GM12875 (cell line): ENCODE data around the gene RNASEH2B.

Experiments
- H3K4me3 ChIP-seq: one replicate; pipeline ENCODE4 v1.5.1; 2011; ENCODE audit warnings: low read depth, low read length, control low read depth
- CTCF ChIP-seq: IDR thresholded peaks from 2 replicates; pipeline ENCODE4 v1.5.1; 2011; ENCODE audit warnings: low read depth, mild to moderate bottlenecking, control low read depth, inconsistent platforms, low read length, moderate library complexity, borderline replicate concordance; ENCODE audit not compliant: insufficient read depth

RNASEH2B gene

DNA sequence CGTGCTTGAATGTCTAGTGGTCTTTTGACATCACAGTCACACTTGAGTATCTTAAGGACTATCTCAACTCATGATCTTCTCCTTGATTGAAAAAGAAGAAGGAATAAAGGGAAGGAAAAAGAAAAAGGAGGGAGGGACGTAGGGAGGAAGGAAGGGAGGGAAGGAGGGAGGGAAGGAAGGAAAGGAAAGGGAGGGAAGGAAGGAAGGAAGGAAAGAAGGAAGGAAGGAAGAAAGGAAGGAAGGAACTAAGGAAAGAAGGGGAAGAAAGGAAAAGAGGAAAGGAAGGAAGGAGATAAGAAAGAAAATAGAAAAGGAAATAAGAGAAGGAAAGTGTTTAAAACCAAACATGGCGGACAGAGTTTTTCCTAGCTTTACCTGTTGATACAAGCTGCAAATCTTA is 64.7 kb downstream of the RNASEH2B start:
- TF ChIP-seq CTCF = no peak
- no peak overlapping the region for H3K4me3 ChIP-seq

DNA sequence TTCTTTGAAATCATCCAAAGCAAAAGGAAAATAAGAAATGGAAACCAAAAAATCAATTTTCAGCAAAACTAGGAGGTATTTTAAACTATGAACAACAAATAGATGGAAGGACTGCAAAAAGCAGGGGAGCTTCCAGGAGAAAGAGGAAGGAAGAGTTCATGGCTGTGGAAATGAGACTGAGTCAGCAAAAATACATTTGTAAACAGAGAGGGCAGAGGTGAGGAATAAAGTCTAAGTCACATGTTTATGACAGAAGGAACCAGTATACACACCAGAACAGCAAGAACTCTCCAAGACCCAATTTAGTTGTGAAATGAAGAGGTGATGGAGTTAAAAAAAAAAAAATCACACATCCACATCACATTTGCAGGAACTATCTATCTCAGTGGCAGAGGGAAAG is 69.6 kb downstream of the RNASEH2B start:
- TF ChIP-seq CTCF = no peak
- no peak overlapping the region for H3K4me3 ChIP-seq

GRCh38 chr13:50981686-50982085 is 72.1 kb downstream of the RNASEH2B start:
- no peak overlapping the region for H3K4me3 ChIP-seq
- no peak for TF ChIP-seq CTCF

GRCh38 chr13:50989476-50989875 is 79.9 kb downstream of the RNASEH2B start:
- no peak overlapping the region for H3K4me3 ChIP-seq
- no peak for TF ChIP-seq CTCF

GRCh38 chr13:50990065-50990817 is 80.7 kb downstream of the RNASEH2B start:
- no peak for TF ChIP-seq CTCF

DNA sequence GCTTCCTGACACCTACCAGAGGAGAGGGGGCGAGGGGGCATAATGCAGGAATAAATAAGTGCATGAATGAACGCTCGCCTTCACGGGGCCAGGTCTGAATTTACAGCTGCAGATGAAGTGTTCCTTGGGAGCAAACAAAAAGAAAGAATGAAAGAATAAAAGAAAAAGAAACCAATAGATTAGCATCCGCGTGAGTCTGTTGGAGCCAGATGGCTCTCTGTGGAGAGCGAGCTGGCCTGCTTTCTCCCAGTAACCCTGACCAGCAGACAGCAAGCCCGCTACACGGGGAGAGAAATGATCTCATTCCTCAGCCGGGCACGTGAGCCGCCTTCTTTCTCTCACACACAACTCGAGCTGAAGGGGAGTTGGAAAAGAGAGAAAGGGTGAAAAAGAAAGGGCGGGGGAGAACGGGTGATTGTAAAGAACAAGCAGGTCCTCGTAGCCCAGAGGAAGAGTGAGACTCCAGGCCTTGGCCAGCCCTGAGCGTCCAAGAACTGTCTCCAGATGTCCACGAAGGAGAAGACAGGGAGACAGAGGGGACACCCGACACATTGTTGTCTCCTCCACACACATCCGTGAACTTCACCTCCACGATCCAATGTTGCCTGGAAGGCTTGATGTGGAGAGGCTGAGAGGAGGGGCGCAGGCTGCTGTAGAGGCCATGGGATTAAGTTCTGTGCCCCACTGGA is 81.4 kb downstream of the RNASEH2B start:
- no peak overlapping the region for H3K4me3 ChIP-seq
- TF ChIP-seq CTCF = no peak

More at GRCh38 chr13:50990065-50990817, 80.7 kb downstream of the RNASEH2B start:
- no peak overlapping the region for H3K4me3 ChIP-seq
